Measurements from ENCODE around the gene ZNF136.

Gene ZNF136

GRCh38 chr19:12208221-12208620 lies 45.3 kb downstream of the ZNF136 start:
- TF ChIP-seq, protein P1, sequence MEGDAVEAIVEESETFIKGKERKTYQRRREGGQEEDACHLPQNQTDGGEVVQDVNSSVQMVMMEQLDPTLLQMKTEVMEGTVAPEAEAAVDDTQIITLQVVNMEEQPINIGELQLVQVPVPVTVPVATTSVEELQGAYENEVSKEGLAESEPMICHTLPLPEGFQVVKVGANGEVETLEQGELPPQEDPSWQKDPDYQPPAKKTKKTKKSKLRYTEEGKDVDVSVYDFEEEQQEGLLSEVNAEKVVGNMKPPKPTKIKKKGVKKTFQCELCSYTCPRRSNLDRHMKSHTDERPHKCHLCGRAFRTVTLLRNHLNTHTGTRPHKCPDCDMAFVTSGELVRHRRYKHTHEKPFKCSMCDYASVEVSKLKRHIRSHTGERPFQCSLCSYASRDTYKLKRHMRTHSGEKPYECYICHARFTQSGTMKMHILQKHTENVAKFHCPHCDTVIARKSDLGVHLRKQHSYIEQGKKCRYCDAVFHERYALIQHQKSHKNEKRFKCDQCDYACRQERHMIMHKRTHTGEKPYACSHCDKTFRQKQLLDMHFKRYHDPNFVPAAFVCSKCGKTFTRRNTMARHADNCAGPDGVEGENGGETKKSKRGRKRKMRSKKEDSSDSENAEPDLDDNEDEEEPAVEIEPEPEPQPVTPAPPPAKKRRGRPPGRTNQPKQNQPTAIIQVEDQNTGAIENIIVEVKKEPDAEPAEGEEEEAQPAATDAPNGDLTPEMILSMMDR (IDR thresholded peaks at IDR 0.05; ENCODE audit: insufficient read depth, low read depth, low read length, missing control alignments), result no peak
- no peak for DNase-seq (ENCODE audit: low read depth)
- no peak overlapping the region for H3K4me3 ChIP-seq (ENCODE audit: low read length)

DNA sequence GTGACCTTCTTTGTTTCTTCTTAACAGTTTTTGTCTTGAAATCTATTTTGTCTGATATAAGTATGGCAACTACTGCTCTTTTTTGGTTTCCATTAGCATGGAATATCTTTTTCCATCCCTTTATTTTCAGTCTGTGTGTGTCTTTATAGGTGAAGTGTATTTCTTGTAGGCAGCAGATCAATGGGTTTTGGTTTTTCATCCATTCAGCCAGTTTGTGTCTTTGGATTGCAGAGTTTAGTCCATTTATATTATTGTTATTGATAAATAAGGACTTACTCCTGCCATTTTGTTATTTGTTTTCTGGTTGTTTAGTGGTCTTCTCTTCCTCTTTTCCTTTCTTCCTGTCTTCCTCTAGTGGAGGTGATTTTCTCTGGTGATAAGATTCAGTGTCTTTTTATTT lies 54.4 kb downstream of the ZNF136 start:
- DNase-seq (ENCODE audit: low read depth), result no peak
- no peak overlapping the region for H3K4me3 ChIP-seq (ENCODE audit: low read length)
- TF ChIP-seq, protein P1 (IDR thresholded peaks at IDR 0.05; ENCODE audit: insufficient read depth, low read depth, low read length, missing control alignments), result no peak

DNA sequence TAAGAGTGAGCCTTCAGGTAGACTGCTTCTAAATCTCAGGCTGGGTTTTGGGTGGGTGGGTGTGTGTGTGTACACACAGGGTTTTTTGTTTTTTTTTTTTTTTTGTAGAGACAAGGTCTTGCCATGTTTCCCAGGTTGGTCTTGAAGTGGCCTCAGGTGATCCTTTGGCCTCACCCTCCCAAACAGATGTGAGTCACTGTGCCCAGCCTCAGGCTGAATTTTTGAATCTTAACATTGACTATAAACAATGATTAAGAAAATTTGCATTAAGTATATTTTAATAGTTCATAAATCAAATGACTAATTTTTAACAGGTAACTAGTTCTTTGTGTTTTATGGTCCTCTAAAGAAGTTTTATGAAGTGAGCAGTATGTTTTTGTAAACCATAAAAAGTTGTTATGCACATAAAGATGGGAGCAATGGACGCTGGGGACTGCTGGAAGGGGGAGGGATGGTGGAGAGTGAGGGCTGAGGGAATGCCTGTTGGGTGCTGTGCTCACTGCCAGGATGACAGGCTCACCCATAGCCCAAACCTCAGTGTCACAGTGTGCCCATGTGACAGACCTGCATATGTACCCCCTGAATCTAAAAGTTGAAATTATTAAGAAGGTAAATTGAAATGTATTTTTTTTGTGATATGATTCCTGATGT lies 60.2 kb downstream of the ZNF136 start:
- TF ChIP-seq, protein P1 (IDR thresholded peaks at IDR 0.05; ENCODE audit: insufficient read depth, low read depth, low read length, missing control alignments), result no peak
- DNase-seq (ENCODE audit: low read depth), result peak; percentile 21
- no peak overlapping the region for H3K4me3 ChIP-seq (ENCODE audit: low read length)

DNA sequence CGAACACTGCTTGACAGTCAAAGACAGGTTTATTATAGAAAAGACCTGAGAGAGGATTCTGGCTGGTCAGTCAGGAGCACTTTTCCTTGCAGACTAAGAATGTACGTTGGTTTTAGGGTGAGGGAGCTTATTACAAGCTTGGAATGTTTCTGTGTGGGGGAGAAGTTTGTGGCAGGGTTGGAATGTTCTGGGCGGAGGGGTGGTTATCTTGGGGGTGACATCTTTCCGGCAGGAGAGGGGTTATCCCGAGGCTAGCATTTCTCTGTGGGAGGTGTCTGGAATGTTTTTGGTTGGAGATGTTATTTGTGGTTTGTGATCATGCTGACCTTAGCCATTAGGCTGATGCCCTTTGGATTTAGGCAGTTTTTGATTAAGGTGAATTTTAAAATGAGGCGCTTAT lies 61.8 kb downstream of the ZNF136 start:
- DNase-seq (ENCODE audit: low read depth), result no peak
- TF ChIP-seq, protein P1 (IDR thresholded peaks at IDR 0.05; ENCODE audit: insufficient read depth, low read depth, low read length, missing control alignments), result no peak
- H3K4me3 ChIP-seq (ENCODE audit: low read length), result no peak overlapping the region

- no peak for DNase-seq (ENCODE audit: low read depth)
- H3K4me3 ChIP-seq (ENCODE audit: low read length), result no peak overlapping the region
- TF ChIP-seq, protein P1 (IDR thresholded peaks at IDR 0.05; ENCODE audit: insufficient read depth, low read depth, low read length, missing control alignments), result no peak
These were observed 67.1 kb downstream of the ZNF136 start for GRCh38 chr19:12229990-12230389.

GRCh38 chr19:12230751-12231733 lies 68.1 kb downstream of the ZNF136 start:
- no peak overlapping the region for H3K4me3 ChIP-seq (ENCODE audit: low read length)
- TF ChIP-seq, protein P1 (IDR thresholded peaks at IDR 0.05; ENCODE audit: insufficient read depth, low read depth, low read length, missing control alignments), result no peak
- peak; percentile 43 for DNase-seq (ENCODE audit: low read depth)
